ENCODE results near the gene TUBGCP3.

Gene TUBGCP3

GRCh38 chr13:112473818-112474217 lies 114.1 kb downstream of the TUBGCP3 start:
- DNase-seq: no peak

- no peak for DNase-seq
These were observed 118.7 kb downstream of the TUBGCP3 start for GRCh38 chr13:112469071-112469745.

DNA sequence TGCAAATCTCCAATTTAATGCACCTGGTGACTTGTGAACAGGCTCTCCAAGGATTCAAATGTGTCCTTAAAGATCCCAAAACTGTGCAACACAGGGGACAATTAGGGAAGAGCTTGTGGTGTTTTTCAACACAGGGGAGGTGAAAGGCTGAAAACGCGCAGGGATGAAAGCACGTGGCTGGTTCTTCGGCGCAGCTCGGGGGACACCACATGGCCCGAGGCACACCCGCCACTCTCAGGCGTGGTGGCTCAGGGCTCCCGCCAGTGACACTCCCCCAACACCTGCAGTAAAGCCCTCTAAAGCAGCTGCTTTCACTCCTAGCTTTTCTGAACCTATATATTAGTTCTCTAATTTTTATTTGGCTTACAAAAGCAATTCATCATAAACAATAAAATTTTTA lies 119.9 kb downstream of the TUBGCP3 start:
- no peak for DNase-seq

- DNase-seq: no peak
These were observed 120.7 kb downstream of the TUBGCP3 start for GRCh38 chr13:112467236-112467635.

GRCh38 chr13:112466132-112467058 lies 121.6 kb downstream of the TUBGCP3 start:
- no peak for DNase-seq

GRCh38 chr13:112465251-112466131 lies 122.5 kb downstream of the TUBGCP3 start:
- no peak for DNase-seq

DNA sequence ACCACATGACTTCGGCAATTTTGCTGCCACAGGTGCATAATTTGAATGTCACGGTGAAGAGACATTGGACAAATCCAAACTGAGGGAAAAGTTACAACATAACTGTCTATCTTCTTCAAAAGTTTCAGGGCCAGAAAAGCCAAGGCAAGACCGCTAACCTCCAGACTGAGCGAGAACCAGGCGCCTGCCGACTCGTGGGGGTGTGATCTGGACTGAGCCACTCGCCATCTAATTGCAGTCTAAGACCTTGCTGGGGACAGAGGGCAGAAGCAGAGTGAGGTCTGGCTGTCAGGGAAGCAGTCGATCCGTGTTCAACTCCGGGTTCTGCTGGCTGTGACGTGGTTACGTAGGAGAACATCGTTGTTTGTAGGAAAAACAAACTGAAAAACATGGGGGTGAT lies 123.2 kb downstream of the TUBGCP3 start:
- DNase-seq: no peak

GRCh38 chr13:112462408-112462807 lies 125.5 kb downstream of the TUBGCP3 start:
- no peak for DNase-seq

- no peak for DNase-seq
These were observed 130.5 kb downstream of the TUBGCP3 start for GRCh38 chr13:112457485-112457884.

DNA sequence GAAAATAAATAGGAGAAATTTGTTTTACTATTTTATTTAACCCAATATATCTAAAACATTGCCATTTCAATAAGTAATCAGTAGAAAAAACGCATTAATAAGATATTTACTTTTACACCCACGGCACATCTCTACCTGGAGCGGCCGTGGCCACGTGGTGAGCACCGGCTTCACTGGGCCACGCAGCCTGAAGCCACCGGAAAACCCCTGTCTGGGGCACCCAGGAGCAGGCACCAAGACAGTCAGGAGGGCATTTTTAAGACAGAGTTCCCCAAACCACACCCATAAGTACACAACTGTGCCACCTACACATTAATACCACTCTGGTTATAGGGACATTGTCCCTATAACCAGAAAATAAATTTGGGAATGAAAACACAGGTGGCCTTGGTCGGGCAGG lies 130.9 kb downstream of the TUBGCP3 start:
- DNase-seq: no peak

DNA sequence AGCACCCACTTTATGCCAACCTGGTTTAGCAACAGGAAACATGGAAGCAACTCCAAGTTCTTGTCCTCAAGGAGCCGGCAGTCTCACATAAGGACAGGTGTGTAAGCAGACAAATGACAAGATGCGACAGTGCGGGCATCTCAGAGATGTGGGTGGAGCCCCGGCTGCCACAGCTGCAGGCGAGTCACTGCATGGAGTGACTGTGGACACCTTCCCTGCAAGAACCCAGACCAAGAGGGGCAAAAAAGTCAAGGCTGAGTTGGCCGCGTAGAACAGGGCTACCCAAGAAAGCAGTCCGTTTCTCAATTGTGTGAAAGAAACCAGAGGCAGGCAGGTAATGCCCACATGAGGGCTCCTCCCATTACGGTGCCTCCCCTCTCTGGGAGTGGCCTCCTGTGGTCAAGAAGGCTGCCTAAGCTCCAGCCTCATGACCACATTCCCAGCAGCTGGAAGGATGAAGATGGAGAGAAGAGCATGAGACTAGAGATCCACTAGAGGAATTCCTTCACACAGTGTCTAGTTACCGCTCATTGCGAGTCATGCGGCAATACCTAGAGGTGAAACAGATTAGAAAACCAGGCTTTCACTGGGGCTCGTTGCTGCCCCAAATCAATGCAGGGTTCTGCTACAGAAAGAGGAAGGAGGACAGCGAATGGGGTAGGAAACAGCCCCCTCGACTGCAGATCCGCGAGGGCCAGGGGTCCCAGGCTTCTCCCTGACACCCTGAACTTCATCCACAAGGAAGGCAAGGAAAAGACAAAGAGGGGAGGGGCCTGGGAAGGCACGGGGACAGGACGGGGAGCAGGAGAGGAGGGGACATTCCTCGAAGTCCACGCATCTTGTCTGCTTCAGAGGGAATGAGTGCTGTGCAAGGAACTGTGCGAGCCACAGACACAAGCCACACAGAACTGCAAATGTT lies 131.6 kb downstream of the TUBGCP3 start:
- no peak for DNase-seq

DNA sequence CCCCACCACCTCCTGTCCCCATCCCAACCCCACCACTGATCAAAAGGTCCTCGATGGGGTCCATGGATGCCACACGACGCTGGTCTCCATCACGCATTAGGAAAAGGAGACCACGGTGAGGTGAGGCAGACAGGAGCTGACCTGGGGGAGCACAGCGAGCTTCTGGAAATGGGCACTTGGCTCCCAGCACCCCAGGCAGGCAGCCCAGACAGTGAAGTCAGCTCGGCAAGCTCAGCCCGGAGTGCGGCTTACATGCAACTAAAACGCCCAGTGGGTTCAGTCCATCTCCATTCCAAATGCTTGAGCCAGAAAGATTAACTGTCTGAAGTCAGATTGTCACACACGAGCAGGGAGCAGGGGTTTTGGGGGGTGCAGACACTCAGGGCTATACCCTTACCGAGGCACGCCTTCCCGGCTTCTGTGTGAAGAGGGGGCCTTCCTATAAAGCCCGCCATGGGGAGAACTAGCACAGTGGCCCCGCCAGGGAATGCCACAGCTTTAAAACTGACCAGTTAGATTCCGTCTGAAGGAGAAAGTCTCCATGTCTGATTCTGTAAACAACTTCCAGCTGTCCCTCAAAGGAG lies 132.4 kb downstream of the TUBGCP3 start:
- no peak for DNase-seq

GRCh38 chr13:112454648-112455334 lies 133.2 kb downstream of the TUBGCP3 start:
- DNase-seq: no peak

GRCh38 chr13:112453874-112454647 lies 133.9 kb downstream of the TUBGCP3 start:
- no peak for DNase-seq

GRCh38 chr13:112453207-112453829 lies 134.6 kb downstream of the TUBGCP3 start:
- DNase-seq: no peak

DNA sequence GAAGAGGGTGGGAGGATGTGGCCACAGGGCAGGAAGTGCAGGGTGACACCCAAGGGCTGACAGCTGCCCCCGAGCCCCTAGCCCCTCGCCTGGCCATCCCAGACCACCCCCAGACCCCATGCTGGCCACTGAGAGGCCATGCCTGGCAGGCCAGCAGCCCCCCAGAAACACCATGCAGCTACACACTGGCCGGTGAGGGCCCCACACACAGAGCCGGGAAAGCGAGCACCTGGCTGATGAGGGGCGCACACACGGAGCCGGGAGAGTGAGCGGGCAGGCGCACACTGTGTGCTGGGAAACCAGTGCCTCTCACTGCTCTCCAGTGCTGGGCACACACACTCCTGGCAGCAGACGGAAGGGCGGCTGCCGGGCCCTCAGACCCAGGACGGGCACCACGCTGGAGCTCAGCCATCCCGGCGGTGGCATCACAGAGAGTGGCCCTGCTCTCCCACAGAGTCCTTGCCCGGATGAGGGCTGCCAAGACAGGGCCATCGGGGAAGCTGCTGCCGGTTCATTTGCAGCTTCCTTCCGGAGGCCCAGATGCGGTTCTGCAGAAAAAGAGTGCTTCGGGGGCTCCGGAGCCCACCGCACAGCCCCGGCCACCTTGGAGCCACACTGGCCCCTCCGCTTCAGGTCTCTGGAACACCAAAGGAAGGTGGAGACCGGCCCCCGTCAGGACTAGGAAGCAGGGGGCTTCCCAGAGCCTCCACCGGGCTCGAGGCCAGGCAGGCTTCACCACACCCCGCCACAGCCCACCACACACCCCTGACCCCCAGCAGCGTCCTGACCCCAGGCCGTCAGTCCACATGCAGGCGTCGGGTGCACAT lies 135.4 kb downstream of the TUBGCP3 start:
- no peak for DNase-seq

DNA sequence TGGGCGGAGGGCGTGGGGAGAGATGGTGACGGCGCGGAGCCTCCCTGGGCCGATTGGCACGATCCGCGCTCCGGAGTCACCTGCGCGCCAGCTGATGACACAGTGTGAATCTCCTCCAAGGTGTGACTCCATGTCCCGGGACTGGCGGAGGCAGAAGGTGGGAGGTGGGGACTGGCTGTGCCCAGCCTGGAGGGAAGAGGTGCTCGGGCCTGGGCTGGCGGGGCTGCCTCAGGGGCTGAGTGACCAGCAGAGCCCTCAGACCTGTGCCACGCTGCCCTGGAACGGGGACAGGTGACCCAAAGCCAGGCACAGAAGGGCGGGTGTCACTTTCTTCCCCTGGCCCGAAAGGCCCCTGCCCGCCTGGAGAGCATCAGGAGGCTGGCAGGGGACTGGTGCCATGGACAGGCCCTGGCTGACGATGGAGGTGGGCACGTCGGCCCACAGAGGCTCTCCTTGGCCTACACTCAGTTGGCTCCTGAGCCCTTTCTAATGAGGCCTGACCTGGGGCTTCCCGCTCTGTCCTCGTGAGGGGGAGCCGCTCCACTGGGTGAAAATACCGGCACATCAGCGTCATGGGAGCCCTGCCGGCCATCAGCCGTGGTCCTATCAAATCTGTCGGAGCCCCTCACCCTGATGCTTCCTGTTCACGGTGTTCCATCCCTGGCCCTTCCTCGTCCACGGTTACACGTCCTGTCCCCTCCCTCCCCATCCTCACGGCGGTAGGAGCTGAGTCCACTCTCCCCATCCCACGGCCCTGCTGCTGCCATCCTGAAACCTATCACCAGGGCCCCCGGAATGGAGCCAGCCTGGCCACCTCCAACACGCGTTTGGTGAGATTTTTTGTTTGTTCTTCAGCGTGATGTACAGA lies 136.2 kb downstream of the TUBGCP3 start:
- no peak for DNase-seq

GRCh38 chr13:112450904-112451240 lies 137.1 kb downstream of the TUBGCP3 start:
- no peak for DNase-seq

All from SW 1271 (cell line).